GM06990 (cell line): Measurements from ENCODE around the gene UBE2N.
A peak's percentile ranks its signal among the peaks of the same experiment; 100 is the strongest.

ENCODE experiments used
- DNase-seq: peaks from one replicate; pipeline ENCODE4 v3.0.0-alpha.2; 2011; ENCODE audit not compliant: insufficient read length; ENCODE audit errors: extremely low read depth
- H3K27me3 ChIP-seq: replicated peaks from 2 replicates; pipeline ENCODE4 v1.6.0; 2011; ENCODE audit warnings: low read length; ENCODE audit not compliant: control insufficient read depth, insufficient read depth
- H3K36me3 ChIP-seq: 2 replicates; pipeline ENCODE4 v1.5.1; 2011; ENCODE audit warnings: low read length; ENCODE audit not compliant: control insufficient read depth, insufficient read depth
- H3K4me3 ChIP-seq: replicated peaks from 2 replicates; pipeline ENCODE4 v1.5.1; 2011; ENCODE audit warnings: low read depth, mild to moderate bottlenecking, control low read depth, low read length
- CTCF ChIP-seq: IDR thresholded peaks from 2 replicates; pipeline ENCODE4 v1.5.1; 2011; ENCODE audit warnings: low read length, control low read depth, mild to moderate bottlenecking, inconsistent platforms; ENCODE audit not compliant: insufficient read depth, poor library complexity, severe bottlenecking

Gene UBE2N

GRCh38 chr12:93441617-93442410 is at the start of gene UBE2N:
Gene UBE2N, minus strand, starts transcription at chr12:93441947. Its CDS starts 63 bp downstream, at chr12:93441884.
- no peak for TF ChIP-seq CTCF
- peak; percentile 99 for DNase-seq
- H3K36me3 ChIP-seq: no peaks in the 10 kb centered on the region
- H3K4me3 ChIP-seq: peak within 1 kb of the TSS; percentile 86
- H3K27me3 ChIP-seq: no peaks in the 10 kb centered on the region

- H3K4me3 ChIP-seq: no peak overlapping the region
- peaks cover 8% of the 10 kb centered on the region for H3K36me3 ChIP-seq
- no peak for DNase-seq
- no peak for TF ChIP-seq CTCF
- no peaks in the 10 kb centered on the region for H3K27me3 ChIP-seq
Observed at GRCh38 chr12:93484315-93484981, 42.7 kb upstream of the UBE2N start.

- no peak for DNase-seq
- Histone ChIP-seq H3K36me3 (peaks cover 8% of the 10 kb centered on the region), H3K4me3 (no peak overlapping the region), H3K27me3 (no peaks in the 10 kb centered on the region)
- TF ChIP-seq CTCF: no peak
Observed at GRCh38 chr12:93483151-93483807, 41.5 kb upstream of the UBE2N start.

GRCh38 chr12:93482721-93483120 is 41.0 kb upstream of the UBE2N start:
- Histone ChIP-seq H3K4me3 (no peak overlapping the region), H3K27me3 (no peaks in the 10 kb centered on the region), H3K36me3 (peaks cover 8% of the 10 kb centered on the region)
- no peak for TF ChIP-seq CTCF
- DNase-seq: no peak

- H3K36me3 ChIP-seq: peaks cover 2% of the 10 kb centered on the region
- DNase-seq: no peak
- no peak for TF ChIP-seq CTCF
Observed at GRCh38 chr12:93476555-93476954, 34.8 kb upstream of the UBE2N start.

More at GRCh38 chr12:93476555-93476954, 34.8 kb upstream of the UBE2N start:
- no peak overlapping the region for H3K4me3 ChIP-seq
- no peaks in the 10 kb centered on the region for H3K27me3 ChIP-seq
